SJSA1 (cell line): Measurements from ENCODE around the gene FBXL17. TPM values are rescaled to one million over a fixed set of nuclear protein-coding genes. Genes with fewer than 3 reads are reported as not detected.
"Not testable (repeated sequence)": the region's sequence is repeated elsewhere in the genome, so short reads cannot be mapped to it uniquely, and the experiment has no call there.

Experiments
- DNase-seq, 2 experiments: peaks; one replicate each; pipeline ENCODE4 v3.0.0-alpha.2; 2015 to 2020; ENCODE audit warnings: low spot score in 2 of 2, low read depth in 1 of 2
- H3K27ac ChIP-seq: fragments of 250-450 bp; sonication (Bioruptor Pico); 2 replicates; pipeline ENCODE4 v1.5.1; 2020; ENCODE audit warnings: mild to moderate bottlenecking, moderate library complexity
- H3K27me3 ChIP-seq: fragments of 250-450 bp; sonication (Bioruptor Pico); replicated peaks from 2 replicates; pipeline ENCODE4 v1.5.1; 2020; ENCODE audit warnings: mild to moderate bottlenecking, moderate library complexity
- H3K36me3 ChIP-seq: fragments of 250-450 bp; sonication (Bioruptor Pico); 2 replicates; pipeline ENCODE4 v1.5.1; 2020; ENCODE audit warnings: mild to moderate bottlenecking
- H3K4me1 ChIP-seq: fragments of 250-450 bp; sonication (Bioruptor Pico); replicated peaks from 2 replicates; pipeline ENCODE4 v1.6.1; 2021; ENCODE audit warnings: mild to moderate bottlenecking
- H3K4me3 ChIP-seq: fragments of 250-450 bp; sonication (Bioruptor Pico); 2 replicates; pipeline ENCODE4 v1.5.1; 2020; ENCODE audit warnings: mild to moderate bottlenecking
- H3K9me3 ChIP-seq: fragments of 250-450 bp; sonication (Bioruptor Pico); replicated peaks from 2 replicates; pipeline ENCODE4 v1.5.1; 2020; ENCODE audit warnings: mild to moderate bottlenecking
- total RNA-seq: library from RNA; depleted of rRNA; stranded (reverse); fragments of >200 nt; shearing (Covaris generic); gene quantifications from 2 replicates; pipeline ENCODE4 v1.2.3, GENCODE V29; 2014; rRNA removed

The FBXL17 gene
- total RNA-seq = 8.6 and 11.5 TPM in 2 replicates

DNA sequence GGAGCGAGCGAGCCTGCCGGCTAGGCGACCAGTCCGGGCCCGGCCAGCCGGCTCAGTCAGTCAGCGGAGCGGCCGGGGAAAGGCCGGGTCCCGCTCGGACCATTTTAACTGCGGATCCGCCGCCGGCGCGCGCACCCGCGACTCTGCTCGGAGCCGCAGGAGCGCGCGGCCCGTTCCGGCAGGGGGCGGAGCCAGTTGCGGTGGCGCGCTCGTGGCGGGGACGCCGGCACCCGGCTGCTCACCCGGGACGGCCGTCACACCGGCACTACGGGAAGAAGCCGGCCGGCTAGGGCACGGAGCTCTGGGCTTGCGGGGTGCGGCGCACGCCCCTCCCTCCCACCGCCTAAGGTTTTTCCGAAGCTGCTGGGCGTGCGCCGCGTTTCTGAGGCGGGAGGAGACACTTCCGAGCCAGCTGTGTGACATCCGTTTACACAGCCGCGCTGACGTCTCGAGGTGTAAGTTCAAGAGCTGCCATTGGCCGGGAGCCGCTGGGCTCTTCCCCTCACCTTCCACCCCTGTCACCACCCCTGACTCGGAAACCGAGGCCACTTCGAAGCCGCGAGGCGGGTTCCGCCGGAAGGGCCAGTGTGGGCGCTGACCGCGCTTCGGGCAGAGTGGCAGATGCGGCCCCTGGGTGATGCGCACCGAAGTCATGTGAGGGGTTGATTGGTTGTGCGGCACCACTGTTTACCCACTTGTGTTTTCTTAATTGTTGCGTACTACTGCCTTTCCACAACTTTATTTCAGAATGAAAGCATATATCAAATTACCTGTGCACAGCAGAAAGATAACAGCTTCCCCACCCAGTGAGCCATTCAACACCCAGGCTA, at the start of gene FBXL17:
FBXL17 (minus strand) TSS at position 145 of the 830 bp plus-strand sequence.
- peak within 1 kb of the TSS; percentile 83 for H3K4me3 ChIP-seq
- peaks cover 14% of the 10 kb centered on the region for H3K36me3 ChIP-seq
- H3K27ac ChIP-seq = peak within 1 kb of the TSS; percentile 80
- peak; percentile 95 to 97 for DNase-seq
- no peaks in the 10 kb centered on the region for H3K27me3 ChIP-seq
- H3K4me1 ChIP-seq = peaks cover 17% of the 10 kb centered on the region
- H3K9me3 ChIP-seq = peaks cover 2% of the 10 kb centered on the region; the same call in 1 of the 2 replicates

DNA sequence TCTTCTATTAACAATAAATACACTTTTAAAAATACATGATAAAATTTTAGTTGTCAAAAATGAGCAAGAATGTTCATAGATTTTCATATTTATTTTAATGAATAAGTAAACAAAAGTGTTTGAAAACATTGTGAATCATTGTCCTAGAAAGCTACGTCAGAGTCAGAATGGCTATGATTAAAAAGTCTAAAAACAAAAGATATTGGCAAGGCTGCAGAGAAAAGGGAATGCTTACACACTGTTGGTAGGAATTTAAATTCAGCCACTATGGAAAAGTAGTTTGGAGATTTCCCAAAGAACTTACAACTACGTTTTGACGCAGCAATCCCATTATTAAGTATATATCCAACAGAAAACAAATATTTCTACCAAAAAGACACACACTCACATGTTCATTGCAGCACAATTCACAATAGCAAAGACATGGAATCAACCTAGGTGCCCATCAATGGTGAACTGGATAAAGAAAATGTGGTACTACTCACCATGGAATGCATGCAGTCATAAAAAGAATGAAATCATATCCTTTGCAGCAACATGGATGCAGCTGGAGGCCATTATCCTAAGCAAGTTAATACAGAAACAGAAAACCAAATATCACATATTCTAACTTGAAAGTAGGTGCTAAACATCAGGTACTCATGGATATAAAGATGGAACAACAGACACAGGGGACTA, 49.2 kb upstream of the FBXL17 start:
- Histone ChIP-seq H3K4me1 (no peaks in the 10 kb centered on the region), H3K27ac (no peak overlapping the region), H3K27me3 (no peaks in the 10 kb centered on the region), H3K4me3 (no peak overlapping the region), H3K36me3 (no peaks in the 10 kb centered on the region), H3K9me3 (no peaks in the 10 kb centered on the region)
- no peak for DNase-seq

- DNase-seq = no peak
- H3K9me3 ChIP-seq = no peaks in the 10 kb centered on the region; the same call in 1 of the 2 replicates
- H3K27me3 ChIP-seq = no peaks in the 10 kb centered on the region
- no peak overlapping the region for H3K27ac ChIP-seq
- H3K36me3 ChIP-seq = no peaks in the 10 kb centered on the region
- H3K4me1 ChIP-seq = peaks cover 4% of the 10 kb centered on the region; the same call in 1 of the 2 replicates
- no peak overlapping the region for H3K4me3 ChIP-seq
These were observed 39.8 kb upstream of the FBXL17 start for GRCh38 chr5:108421713-108422112.

- Histone ChIP-seq H3K4me1 (peaks cover 4% of the 10 kb centered on the region; the same call in 1 of the 2 replicates), H3K36me3 (no peaks in the 10 kb centered on the region), H3K4me3 (no peak overlapping the region), H3K27ac (no peak overlapping the region), H3K27me3 (no peaks in the 10 kb centered on the region), H3K9me3 (no peaks in the 10 kb centered on the region; the same call in 1 of the 2 replicates)
- no peak for DNase-seq
These were observed 38.9 kb upstream of the FBXL17 start for GRCh38 chr5:108420755-108421154.

- H3K27me3 ChIP-seq = no peaks in the 10 kb centered on the region
- no peaks in the 10 kb centered on the region for H3K36me3 ChIP-seq
- H3K27ac ChIP-seq = no peak overlapping the region
- no peaks in the 10 kb centered on the region; the same call in 1 of the 2 replicates for H3K9me3 ChIP-seq
- H3K4me3 ChIP-seq = no peak overlapping the region
- H3K4me1 ChIP-seq = peaks cover 4% of the 10 kb centered on the region; the same call in 1 of the 2 replicates
- DNase-seq = no peak
These were observed 38.3 kb upstream of the FBXL17 start for GRCh38 chr5:108420158-108420557.

GRCh38 chr5:108418197-108418596, 36.3 kb upstream of the FBXL17 start:
- Histone ChIP-seq H3K36me3 (no peaks in the 10 kb centered on the region), H3K4me3 (no peak overlapping the region), H3K9me3 (no peaks in the 10 kb centered on the region; the same call in 1 of the 2 replicates), H3K27ac (no peak overlapping the region), H3K4me1 (peaks cover 4% of the 10 kb centered on the region; the same call in 1 of the 2 replicates), H3K27me3 (no peaks in the 10 kb centered on the region)
- DNase-seq = no peak

DNA sequence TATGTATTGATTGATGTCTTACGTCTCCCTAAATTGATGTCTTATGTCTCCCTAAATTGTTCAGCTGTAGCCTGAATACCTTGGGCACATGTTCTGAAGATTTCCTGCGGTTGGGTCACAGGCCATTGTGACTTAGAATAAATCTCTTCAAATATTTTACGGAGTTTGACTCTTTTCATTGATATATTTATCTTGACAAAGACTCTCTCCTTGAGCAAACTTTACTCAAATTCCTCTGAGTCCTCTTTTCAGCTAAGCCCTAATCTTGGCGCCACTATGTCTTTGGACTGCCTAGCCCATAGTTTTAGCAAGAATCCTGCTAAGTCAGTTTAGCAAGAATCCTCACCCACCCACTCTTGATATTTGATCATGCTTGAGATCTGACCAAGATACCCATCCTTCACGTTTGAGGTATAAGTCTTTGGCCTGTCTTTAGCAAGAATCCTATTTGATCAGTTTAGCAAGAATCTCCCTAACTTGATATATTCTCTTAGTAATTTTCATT, 35.3 kb upstream of the FBXL17 start:
- Histone ChIP-seq H3K36me3 (no peaks in the 10 kb centered on the region), H3K27me3 (no peaks in the 10 kb centered on the region), H3K4me3 (no peak overlapping the region), H3K27ac (no peak overlapping the region), H3K4me1 (peaks cover 4% of the 10 kb centered on the region; the same call in 1 of the 2 replicates), H3K9me3 (no peaks in the 10 kb centered on the region; the same call in 1 of the 2 replicates)
- no peak for DNase-seq

DNA sequence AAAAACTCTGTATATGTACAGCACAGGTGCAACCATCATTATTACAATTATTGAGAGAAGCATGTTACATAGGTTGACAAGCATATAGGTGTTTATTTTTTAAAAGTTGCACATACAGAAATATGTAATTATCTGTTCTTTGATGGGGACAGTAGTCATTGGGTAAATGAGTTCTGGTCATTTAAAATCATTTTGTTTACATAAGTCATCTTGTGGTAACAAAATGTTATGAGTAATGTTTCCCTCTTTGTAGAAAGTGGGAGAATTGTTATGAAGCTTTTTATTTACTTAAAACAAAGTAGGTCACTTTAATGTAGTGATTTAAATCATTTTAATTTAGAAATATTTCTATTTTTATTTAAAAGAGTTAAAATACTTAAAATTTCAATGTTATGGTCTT, 33.8 kb upstream of the FBXL17 start:
- H3K36me3 ChIP-seq = no peaks in the 10 kb centered on the region
- no peaks in the 10 kb centered on the region; the same call in 1 of the 2 replicates for H3K9me3 ChIP-seq
- no peaks in the 10 kb centered on the region for H3K4me1 ChIP-seq
- no peak for DNase-seq
- H3K27me3 ChIP-seq = no peaks in the 10 kb centered on the region
- no peak overlapping the region for H3K4me3 ChIP-seq
- no peak overlapping the region for H3K27ac ChIP-seq

GRCh38 chr5:108409786-108410185, 27.9 kb upstream of the FBXL17 start:
- H3K4me3 ChIP-seq = no peak overlapping the region
- H3K27ac ChIP-seq = no peak overlapping the region
- no peaks in the 10 kb centered on the region for H3K9me3 ChIP-seq
- no peak for DNase-seq
- H3K36me3 ChIP-seq = no peaks in the 10 kb centered on the region
- no peaks in the 10 kb centered on the region for H3K27me3 ChIP-seq
- H3K4me1 ChIP-seq = no peaks in the 10 kb centered on the region

- not testable (repeated sequence) for H3K27ac ChIP-seq, H3K4me1 ChIP-seq, H3K4me3 ChIP-seq, H3K36me3 ChIP-seq, DNase-seq, H3K9me3 ChIP-seq, H3K27me3 ChIP-seq
These were observed 23.3 kb upstream of the FBXL17 start for GRCh38 chr5:108405201-108405600.

- no peaks in the 10 kb centered on the region for H3K27me3 ChIP-seq
- H3K4me1 ChIP-seq = no peaks in the 10 kb centered on the region
- DNase-seq = no peak
- H3K4me3 ChIP-seq = no peak overlapping the region
- H3K9me3 ChIP-seq = no peaks in the 10 kb centered on the region; the same call in 1 of the 2 replicates
- H3K36me3 ChIP-seq = no peaks in the 10 kb centered on the region
- H3K27ac ChIP-seq = no peak overlapping the region
These were observed 17.1 kb upstream of the FBXL17 start for GRCh38 chr5:108398964-108399363.

DNA sequence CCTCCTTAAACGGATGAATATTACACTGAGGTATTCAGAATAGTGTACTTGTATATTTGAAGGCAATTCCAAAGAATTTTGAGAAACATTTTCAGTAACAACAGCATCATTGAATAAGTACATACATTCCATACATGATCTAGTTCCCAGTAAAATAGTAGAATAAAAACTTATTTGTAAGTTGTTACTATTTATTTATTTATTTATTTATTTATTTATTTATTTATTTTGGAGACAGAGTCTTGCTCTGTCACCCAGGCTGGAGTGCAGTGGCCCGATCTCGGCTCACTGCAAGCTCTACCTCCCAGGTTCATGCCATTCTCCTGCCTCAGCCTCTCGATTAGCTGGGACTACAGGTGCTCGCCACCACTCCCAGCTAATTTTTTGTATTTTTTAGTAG, 14.9 kb upstream of the FBXL17 start:
- H3K27ac ChIP-seq, H3K4me1 ChIP-seq, H3K9me3 ChIP-seq, H3K27me3 ChIP-seq, H3K36me3 ChIP-seq, DNase-seq, H3K4me3 ChIP-seq: not testable (repeated sequence)

- no peaks in the 10 kb centered on the region for H3K9me3 ChIP-seq
- no peak overlapping the region for H3K4me3 ChIP-seq
- peaks cover 9% of the 10 kb centered on the region for H3K4me1 ChIP-seq
- 0 out of 2 replicates have a peak, but pooled peaks cover 3% of the 10 kb centered on the region for H3K27me3 ChIP-seq
- no peak for DNase-seq
- no peak overlapping the region for H3K27ac ChIP-seq
- no peaks in the 10 kb centered on the region for H3K36me3 ChIP-seq
These were observed 5.9 kb upstream of the FBXL17 start for GRCh38 chr5:108387758-108388157.
